Mesothelial cell of epicardium (in vitro differentiated cells): ENCODE data around the gene FRK. TPM values are rescaled to one million over a fixed set of nuclear protein-coding genes. Genes with fewer than 3 reads are reported as not detected.
"Not testable (repeated sequence)": the region's sequence is repeated elsewhere in the genome, so short reads cannot be mapped to it uniquely, and the experiment has no call there.

Source experiments
- DNase-seq, 2 experiments: peaks; one replicate each; pipeline ENCODE4 v3.0.0; 2021; ENCODE audit warnings: low spot score in 2 of 2; ENCODE audit not compliant: unreplicated experiment in 2 of 2
- H3K27ac Mint-ChIP-seq: 2 replicates; pipeline ENCODE4 v1.8.0; 2021; ENCODE audit warnings: mixed read lengths
- H3K27me3 Mint-ChIP-seq: 2 replicates; pipeline ENCODE4 v1.8.0; 2021; ENCODE audit warnings: low read depth, mixed read lengths
- H3K36me3 Mint-ChIP-seq: 2 replicates; pipeline ENCODE4 v1.8.0; 2021; ENCODE audit warnings: mixed read lengths
- H3K4me1 Mint-ChIP-seq: 2 replicates; pipeline ENCODE4 v1.8.0; 2021; ENCODE audit warnings: mixed read lengths
- H3K4me3 Mint-ChIP-seq: 2 replicates; pipeline ENCODE4 v1.8.0; 2021; ENCODE audit warnings: mild to moderate bottlenecking, moderate library complexity, mixed read lengths
- H3K9me3 Mint-ChIP-seq: 2 replicates; pipeline ENCODE4 v1.8.0; 2021; ENCODE audit warnings: mixed read lengths
- total RNA-seq: library from RNA; stranded (reverse); gene quantifications from 3 replicates; pipeline ENCODE4 v1.2.1, GENCODE V29; 2021
- TF ChIP-seq, protein P1 (sequence below): fragments of 200-600 bp; sonication (generic); IDR thresholded peaks from one replicate; pipeline ENCODE4 v1.5.0; 2021; ENCODE audit warnings: antibody characterized with exemption; ENCODE audit not compliant: unreplicated experiment

The FRK gene
- total RNA-seq, 1 donor from 2014 or later = 5.1 TPM

- H3K36me3 Mint-ChIP-seq = peaks cover 6% of the 10 kb centered on the region
- H3K27ac Mint-ChIP-seq = no peak overlapping the region
- TF ChIP-seq, protein P1, sequence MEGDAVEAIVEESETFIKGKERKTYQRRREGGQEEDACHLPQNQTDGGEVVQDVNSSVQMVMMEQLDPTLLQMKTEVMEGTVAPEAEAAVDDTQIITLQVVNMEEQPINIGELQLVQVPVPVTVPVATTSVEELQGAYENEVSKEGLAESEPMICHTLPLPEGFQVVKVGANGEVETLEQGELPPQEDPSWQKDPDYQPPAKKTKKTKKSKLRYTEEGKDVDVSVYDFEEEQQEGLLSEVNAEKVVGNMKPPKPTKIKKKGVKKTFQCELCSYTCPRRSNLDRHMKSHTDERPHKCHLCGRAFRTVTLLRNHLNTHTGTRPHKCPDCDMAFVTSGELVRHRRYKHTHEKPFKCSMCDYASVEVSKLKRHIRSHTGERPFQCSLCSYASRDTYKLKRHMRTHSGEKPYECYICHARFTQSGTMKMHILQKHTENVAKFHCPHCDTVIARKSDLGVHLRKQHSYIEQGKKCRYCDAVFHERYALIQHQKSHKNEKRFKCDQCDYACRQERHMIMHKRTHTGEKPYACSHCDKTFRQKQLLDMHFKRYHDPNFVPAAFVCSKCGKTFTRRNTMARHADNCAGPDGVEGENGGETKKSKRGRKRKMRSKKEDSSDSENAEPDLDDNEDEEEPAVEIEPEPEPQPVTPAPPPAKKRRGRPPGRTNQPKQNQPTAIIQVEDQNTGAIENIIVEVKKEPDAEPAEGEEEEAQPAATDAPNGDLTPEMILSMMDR = no peak
- DNase-seq = no peak
- H3K4me3 Mint-ChIP-seq = no peak overlapping the region
- H3K4me1 Mint-ChIP-seq = peaks cover 2% of the 10 kb centered on the region
- peaks cover 9% of the 10 kb centered on the region for H3K9me3 Mint-ChIP-seq
- H3K27me3 Mint-ChIP-seq = no peaks in the 10 kb centered on the region
Measured at GRCh38 chr6:115954740-115955139, 106.0 kb downstream of the FRK start.

- Mint-ChIP-seq H3K27me3 (no peaks in the 10 kb centered on the region), H3K27ac (no peak overlapping the region), H3K36me3 (peaks cover 14% of the 10 kb centered on the region), H3K4me1 (no peaks in the 10 kb centered on the region), H3K9me3 (peaks cover 13% of the 10 kb centered on the region), H3K4me3 (no peak overlapping the region)
- no peak for DNase-seq
- TF ChIP-seq, protein P1 = no peak
Measured at GRCh38 chr6:115948751-115949150, 111.9 kb downstream of the FRK start.

DNA sequence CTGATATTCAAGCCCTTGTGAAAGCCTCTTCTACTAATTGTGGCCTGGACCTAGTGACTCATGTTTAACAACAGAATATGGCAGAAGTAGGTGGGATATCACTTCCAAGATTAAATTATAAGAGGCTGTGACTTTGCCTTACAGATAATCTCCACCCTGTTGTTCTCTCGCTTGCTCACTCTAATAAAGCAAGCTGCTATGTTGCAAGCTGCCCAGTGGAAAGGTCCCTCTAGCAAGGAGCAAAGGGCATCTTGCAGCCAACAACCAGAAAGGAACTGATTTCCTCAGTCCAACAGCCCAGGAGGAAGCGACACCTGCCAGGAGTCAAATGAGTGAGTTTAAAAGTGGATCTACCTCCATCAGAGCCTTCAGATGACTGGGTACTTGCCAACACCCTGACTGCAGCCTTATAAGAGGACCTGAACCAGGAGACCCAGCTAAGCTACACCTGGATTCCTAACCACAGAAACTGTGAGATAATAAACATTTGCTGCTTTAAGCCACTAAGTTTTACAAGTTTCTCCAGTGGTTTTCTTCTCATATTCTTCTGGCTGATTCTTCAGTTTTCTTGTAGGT lies 112.6 kb downstream of the FRK start:
- no peak overlapping the region for H3K4me3 Mint-ChIP-seq
- H3K9me3 Mint-ChIP-seq = peaks cover 14% of the 10 kb centered on the region
- no peak for DNase-seq
- no peak overlapping the region for H3K27ac Mint-ChIP-seq
- no peaks in the 10 kb centered on the region for H3K4me1 Mint-ChIP-seq
- peaks cover 16% of the 10 kb centered on the region for H3K36me3 Mint-ChIP-seq
- H3K27me3 Mint-ChIP-seq = no peaks in the 10 kb centered on the region
- TF ChIP-seq, protein P1 = no peak

DNA sequence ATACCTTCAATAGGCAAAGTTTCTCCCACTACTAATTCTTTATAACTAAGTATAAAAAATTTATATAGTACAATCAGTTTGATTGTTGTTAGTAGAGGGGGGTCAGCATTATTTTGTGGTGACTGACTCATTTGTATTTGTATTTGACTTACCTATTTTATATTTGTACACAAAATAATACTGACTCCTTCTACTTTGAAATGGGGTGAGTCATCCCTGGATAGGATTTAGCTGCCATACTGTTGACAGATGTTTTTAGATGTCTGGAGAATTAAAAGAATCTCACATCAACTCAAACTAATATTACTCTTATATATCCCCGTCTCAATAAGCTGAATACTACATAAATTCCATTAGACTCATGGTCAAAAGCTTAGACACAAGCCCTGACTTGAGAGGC lies 114.9 kb downstream of the FRK start:
- Mint-ChIP-seq H3K4me3 (no peak overlapping the region), H3K27ac (no peak overlapping the region), H3K9me3 (peaks cover 18% of the 10 kb centered on the region), H3K36me3 (peaks cover 28% of the 10 kb centered on the region), H3K4me1 (no peaks in the 10 kb centered on the region), H3K27me3 (no peaks in the 10 kb centered on the region)
- TF ChIP-seq, protein P1 = no peak
- no peak for DNase-seq

DNA sequence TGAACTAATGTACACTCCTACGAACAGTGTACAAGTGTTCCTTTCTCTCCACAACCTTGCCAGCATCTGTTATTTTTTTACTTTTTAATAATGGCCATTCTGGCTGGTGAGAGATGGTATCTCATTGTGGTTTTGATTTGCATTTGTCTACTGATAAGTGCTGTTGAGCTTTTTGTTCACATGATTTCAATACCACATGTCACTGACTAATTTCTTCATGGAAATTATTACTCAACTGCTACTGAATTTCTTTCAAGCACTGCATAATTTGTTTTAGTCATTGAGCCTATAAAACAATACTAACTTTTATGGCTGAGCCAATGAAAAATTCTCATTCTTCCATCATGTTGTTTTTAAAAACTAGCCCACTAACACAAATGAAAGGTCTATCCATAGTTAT lies 115.4 kb downstream of the FRK start:
- DNase-seq = no peak

GRCh38 chr6:115944829-115945228 lies 115.9 kb downstream of the FRK start:
- not testable (repeated sequence) for H3K27ac Mint-ChIP-seq, DNase-seq, H3K4me1 Mint-ChIP-seq, H3K4me3 Mint-ChIP-seq, H3K27me3 Mint-ChIP-seq
- peaks cover 32% of the 10 kb centered on the region for H3K36me3 Mint-ChIP-seq
- peaks cover 20% of the 10 kb centered on the region for H3K9me3 Mint-ChIP-seq

More for the DNA sequence above, 115.4 kb downstream of the FRK start:
- TF ChIP-seq, protein P1 = no peak
- Mint-ChIP-seq H3K4me1 (no peaks in the 10 kb centered on the region), H3K27ac (no peak overlapping the region), H3K4me3 (no peak overlapping the region), H3K9me3 (peaks cover 20% of the 10 kb centered on the region), H3K36me3 (peaks cover 31% of the 10 kb centered on the region), H3K27me3 (no peaks in the 10 kb centered on the region)

DNA sequence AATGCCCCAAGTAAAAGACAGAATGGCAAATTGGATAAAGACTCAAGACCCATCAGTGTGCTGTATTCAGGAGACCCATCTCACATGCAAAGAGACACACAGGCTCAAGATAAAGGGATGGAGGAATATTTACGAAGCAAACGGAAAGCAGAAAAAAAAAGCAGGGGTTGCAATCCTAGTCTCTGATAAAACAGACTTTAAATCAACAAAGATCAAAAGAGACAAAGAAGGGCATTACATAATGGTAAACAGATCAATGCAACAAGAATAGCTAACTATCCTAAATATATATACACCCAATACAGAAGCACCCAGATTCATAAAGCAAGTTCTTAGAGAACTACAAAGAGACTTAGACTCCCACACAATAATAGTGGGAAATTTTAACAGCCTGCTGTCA lies 123.2 kb downstream of the FRK start:
- H3K4me1 Mint-ChIP-seq, H3K4me3 Mint-ChIP-seq, DNase-seq, H3K27ac Mint-ChIP-seq, H3K27me3 Mint-ChIP-seq: not testable (repeated sequence)
- peaks cover 24% of the 10 kb centered on the region for H3K9me3 Mint-ChIP-seq
- H3K36me3 Mint-ChIP-seq = peaks cover 35% of the 10 kb centered on the region
